ENCODE data around the gene PTPN14. TPM values are rescaled to one million over a fixed set of nuclear protein-coding genes. Genes with fewer than 3 reads are reported as not detected.

The PTPN14 gene
- total RNA-seq, 2 donors from 2014 or later: 9.8 to 11.8 TPM

GRCh38 chr1:214538496-214538895, 12.9 kb downstream of the PTPN14 start:
- Histone ChIP-seq H3K9me3 (no peaks in the 10 kb centered on the region), H3K4me1 (no peaks in the 10 kb centered on the region), H3K36me3 (no peaks in the 10 kb centered on the region), H3K27ac (no peak overlapping the region), H3K9ac (ENCODE audit: low read depth in 2 of 2, low read length in 2 of 2) (no peak overlapping the region), H3K4me3 (no peak overlapping the region), H3K27me3 (no peaks in the 10 kb centered on the region)
- intact Hi-C loops (cut with DNase I): no loop called here
- DNase-seq: no peak
- TF ChIP-seq CTCF (IDR thresholded peaks at IDR 0.05): no peak

- Histone ChIP-seq H3K36me3 (no peaks in the 10 kb centered on the region), H3K27me3 (no peaks in the 10 kb centered on the region), H3K27ac (no peak overlapping the region), H3K4me1 (no peaks in the 10 kb centered on the region), H3K4me3 (no peak overlapping the region), H3K9ac (ENCODE audit: low read depth in 2 of 2, low read length in 2 of 2) (no peak overlapping the region), H3K9me3 (no peaks in the 10 kb centered on the region)
- TF ChIP-seq CTCF (IDR thresholded peaks at IDR 0.05): no peak
- intact Hi-C loops (cut with DNase I): no loop called here
- no peak for DNase-seq
Observed at GRCh38 chr1:214537872-214538473, 13.4 kb downstream of the PTPN14 start.

GRCh38 chr1:214537219-214537618, 14.2 kb downstream of the PTPN14 start:
- Histone ChIP-seq H3K27me3 (no peaks in the 10 kb centered on the region), H3K9ac (ENCODE audit: low read depth in 2 of 2, low read length in 2 of 2) (no peak overlapping the region), H3K36me3 (no peaks in the 10 kb centered on the region), H3K4me1 (no peaks in the 10 kb centered on the region), H3K4me3 (no peak overlapping the region), H3K27ac (no peak overlapping the region), H3K9me3 (no peaks in the 10 kb centered on the region)
- DNase-seq: no peak
- no peak for TF ChIP-seq CTCF (IDR thresholded peaks at IDR 0.05)
- intact Hi-C loops (cut with DNase I): no loop called here

GRCh38 chr1:214532070-214532469, 19.3 kb downstream of the PTPN14 start:
- DNase-seq: no peak
- Histone ChIP-seq H3K36me3 (no peaks in the 10 kb centered on the region), H3K27ac (no peak overlapping the region), H3K4me1 (no peaks in the 10 kb centered on the region), H3K27me3 (no peaks in the 10 kb centered on the region), H3K9ac (ENCODE audit: low read depth in 2 of 2, low read length in 2 of 2) (no peak overlapping the region), H3K9me3 (no peaks in the 10 kb centered on the region), H3K4me3 (no peak overlapping the region)
- intact Hi-C loops (cut with DNase I): no loop called here
- no peak for TF ChIP-seq CTCF (IDR thresholded peaks at IDR 0.05)

- no peak for TF ChIP-seq CTCF (IDR thresholded peaks at IDR 0.05)
- no peak for DNase-seq
- Histone ChIP-seq H3K9ac (ENCODE audit: low read depth in 2 of 2, low read length in 2 of 2) (no peak overlapping the region), H3K4me1 (no peaks in the 10 kb centered on the region), H3K27ac (no peak overlapping the region), H3K27me3 (no peaks in the 10 kb centered on the region), H3K9me3 (no peaks in the 10 kb centered on the region), H3K4me3 (no peak overlapping the region), H3K36me3 (no peaks in the 10 kb centered on the region)
- intact Hi-C loops (cut with DNase I): no loop called here
Observed at GRCh38 chr1:214525535-214526019, 25.8 kb downstream of the PTPN14 start.
